K562 (cell line): ENCODE results near the gene TAF1B. TPM values are rescaled to one million over a fixed set of nuclear protein-coding genes. Genes with fewer than 3 reads are reported as not detected.

ENCODE experiments used
- CAMTA2 ChIP-seq: fragments of 250-450 bp; sonication (Bioruptor Pico); conservative IDR thresholded peaks from 2 replicates; pipeline ENCODE4 v1.5.1; 2022
- ESRRA ChIP-seq: fragments of 450-650 bp; IDR thresholded peaks from 2 replicates; pipeline ENCODE4 v1.6.1; 2014; ENCODE audit warnings: low read depth, mild to moderate bottlenecking, moderate library complexity, borderline replicate concordance
- ILF3 ChIP-seq: fragments of 450-650 bp; IDR thresholded peaks from 2 replicates; pipeline ENCODE4 v1.6.1; 2018; ENCODE audit warnings: antibody characterized with exemption, mild to moderate bottlenecking, moderate library complexity, borderline replicate concordance
- KLF1 ChIP-seq: fragments of 450-650 bp; IDR thresholded peaks from 2 replicates; pipeline ENCODE4 v1.6.1; 2016; ENCODE audit warnings: missing genetic modification characterization, missing compliant biosample characterization
- LARP7 ChIP-seq: fragments of 450-650 bp; IDR thresholded peaks from 2 replicates; pipeline ENCODE4 v1.6.1; 2016
- PATZ1 ChIP-seq: fragments of 250-450 bp; sonication (Bioruptor Pico); IDR thresholded peaks from 2 replicates; pipeline ENCODE4 v1.5.0; 2020; ENCODE audit warnings: mild to moderate bottlenecking, borderline replicate concordance
- PPARD ChIP-seq: fragments of 250-450 bp; sonication (Bioruptor Pico); IDR thresholded peaks from 2 replicates; pipeline ENCODE4 v1.8.0; 2022; ENCODE audit warnings: inconsistent platforms, mild to moderate bottlenecking, moderate library complexity
- RNF219 ChIP-seq: fragments of 250-450 bp; sonication (Bioruptor Pico); IDR thresholded peaks from 2 replicates; pipeline ENCODE4 v1.5.0; 2022; ENCODE audit warnings: mild to moderate bottlenecking
- TAF1 ChIP-seq: IDR thresholded peaks from 2 replicates; pipeline ENCODE4 v1.6.1; 2011; ENCODE audit warnings: mild to moderate bottlenecking, low read length, moderate library complexity; ENCODE audit not compliant: insufficient read depth, control insufficient read depth, severe bottlenecking; ENCODE audit errors: extremely low read depth
- ZNF24 ChIP-seq: fragments of 450-650 bp; IDR thresholded peaks from 2 replicates; pipeline ENCODE4 v1.6.1; 2016
- polyA plus RNA-seq, 8 experiments: library from polyadenylated mRNA; depleted of rRNA in 4 of 8; stranded (reverse) in 5 of 8; unstranded in 3 of 8; fragments of >200 nt; fragmentation: Nextera tagmentation in 2 of 8; fragmentation: Illumina TruSeq in 1 of 8; extraction: Ambion mirVana in 2 of 8; extraction: Trizol in 1 of 8; gene quantifications; 2 replicates each; pipeline versions ENCODE4 v1.2.1 to v1.2.3, GENCODE V29; 2011 to 2014; ENCODE audit warnings: inconsistent platforms in 1 of 8, missing spikeins in 1 of 8
- total RNA-seq, 7 experiments: library from RNA; depleted of rRNA in 6 of 7; stranded (reverse); fragments of >200 nt in 6 of 7; fragmentation: Illumina TruSeq in 2 of 7; extraction: Trizol in 2 of 7; gene quantifications; 2 replicates each; pipeline versions ENCODE4 v1.2.1 to v1.2.3, GENCODE V29; 2011 to 2021; ENCODE audit warnings: low replicate concordance in 1 of 7

TAF1B gene
- total and polyA plus RNA-seq, 9 of the 15 experiments (the other 6 are each of a cell fraction or from before 2014, with no cell fraction given): 8.8 to 25.1 (median 17.3) TPM

- TF ChIP-seq RNF219 (CRISPR knock-in tag): no peak
- no peak for TF ChIP-seq ZNF24
- no peak for TF ChIP-seq TAF1
- TF ChIP-seq ILF3: no peak
- no peak for TF ChIP-seq KLF1
- no peak for TF ChIP-seq CAMTA2 (CRISPR knock-in tag)
- TF ChIP-seq LARP7: no peak
- no peak for TF ChIP-seq PPARD (CRISPR knock-in tag)
- no peak for TF ChIP-seq PATZ1
- TF ChIP-seq ESRRA: no peak
- TF ChIP-seq, all 486 proteins: peak for 0
Observed at GRCh38 chr2:9818097-9818496, 25.2 kb upstream of the TAF1B start (continued).
